Left ventricle myocardium inferior (tissue), 1 donor: ENCODE measurements around the gene STK38L. TPM values are rescaled to one million over a fixed set of nuclear protein-coding genes. Genes with fewer than 3 reads are reported as not detected.

Source experiments
- DNase-seq: peaks from one replicate; pipeline ENCODE4 v3.0.0-alpha.2; 2020
- H3K27ac ChIP-seq: fragments of 200-600 bp; replicated peaks from 2 replicates; pipeline ENCODE4 v1.8.0; 2021
- H3K27me3 ChIP-seq: fragments of 200-600 bp; 2 replicates; pipeline ENCODE4 v1.8.0; 2021; ENCODE audit warnings: low read depth
- H3K36me3 ChIP-seq: fragments of 200-600 bp; 2 replicates; pipeline ENCODE4 v1.8.0; 2021
- H3K4me1 ChIP-seq: fragments of 200-600 bp; 2 replicates; pipeline ENCODE4 v1.8.0; 2021
- H3K4me3 ChIP-seq: fragments of 200-600 bp; 2 replicates; pipeline ENCODE4 v1.8.0; 2021; ENCODE audit warnings: mild to moderate bottlenecking, moderate library complexity
- H3K9me3 ChIP-seq: fragments of 200-600 bp; replicated peaks from 2 replicates; pipeline ENCODE4 v1.8.0; 2021
- intact Hi-C: fragments of 100-400 bp; cut with micrococcal nuclease; formaldehyde crosslinking; loops from one replicate; pipeline ENCODE4 v1.11.0; 2022
- long read RNA-seq: library from polyadenylated mRNA; unstranded; transcript quantifications from one replicate; pipeline ENCODE4 v2.0.0, GENCODE V29; 2021
- total RNA-seq: library from RNA; stranded (reverse); fragmentation: NEBNext Ultra II Directional; extraction: Animal tissue kit (Norgen Biotek cat#: 25700); gene quantifications from one replicate; pipeline ENCODE4 v1.2.1, GENCODE V29; 2021
- TF ChIP-seq, protein P1 (sequence below): fragments of 200-600 bp; IDR thresholded peaks from 2 replicates; pipeline ENCODE4 v1.8.0; 2021; ENCODE audit warnings: antibody characterized with exemption, mild to moderate bottlenecking, borderline replicate concordance
- donor health status: DM: no; HTN: yes; CAD: no; lungs with severe emphysema.

The STK38L gene
- 75.4 TPM for total RNA-seq
- long read RNA-seq, full-length matches to known transcripts, result 104 of 153 reads
- long read RNA-seq, partial matches to known transcripts, result 12 of 153 reads
- long read RNA-seq, other reads (novel, unspliced or antisense), result 37 of 153 reads

DNA sequence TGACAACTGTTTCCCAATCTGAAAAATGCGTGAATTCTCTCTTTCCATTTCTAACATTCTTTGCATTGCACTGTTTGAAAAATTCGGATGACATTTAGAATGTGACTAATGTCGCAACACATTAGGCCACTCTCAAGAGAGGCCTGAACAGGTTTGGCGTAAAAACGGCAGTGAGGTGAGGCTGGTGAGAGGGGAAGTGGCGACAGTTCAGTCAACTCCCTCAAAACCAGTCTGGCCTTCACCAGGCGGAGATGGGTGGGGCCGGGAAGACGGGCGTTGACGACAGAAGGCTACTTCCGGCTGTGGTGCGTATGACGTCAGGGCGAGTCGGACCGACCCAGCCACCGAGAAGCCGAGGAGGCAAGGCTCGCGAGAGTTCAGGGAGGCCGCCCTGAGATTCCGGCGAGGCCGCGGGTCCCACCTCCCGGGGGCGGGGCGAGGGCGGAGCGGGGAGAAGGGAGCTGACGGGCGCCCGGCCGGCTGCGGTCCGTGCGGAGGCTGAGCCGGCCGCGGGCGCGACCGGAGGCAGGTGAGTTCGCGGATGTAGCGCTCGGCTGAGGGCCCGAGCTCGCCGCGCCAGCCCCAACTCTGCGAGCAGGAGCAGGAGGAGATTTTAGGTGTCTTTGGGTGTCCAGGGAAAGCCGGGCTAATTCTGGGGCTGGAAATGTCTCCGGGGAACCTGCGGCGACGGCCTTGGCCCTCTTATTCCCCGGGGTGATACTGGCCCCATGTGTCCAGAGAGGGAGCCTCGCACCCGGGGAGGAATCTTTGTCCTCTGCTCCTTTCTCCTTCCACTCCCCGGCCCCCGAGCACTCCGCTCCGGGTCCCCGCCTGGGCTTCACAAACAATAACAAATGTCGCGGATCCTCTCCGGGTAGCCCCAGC, at the start of gene STK38L:
Gene STK38L (plus strand): TSS at position 483 of the 885 bp plus-strand sequence. CDS start 53,435 bp downstream, outside the sequence.
- intact Hi-C loops, result loop anchor here (10.0 kb wide), 1 partner anchor 51 kb away; no protein-coding TSS in a partner anchor
- TF ChIP-seq, protein P1, sequence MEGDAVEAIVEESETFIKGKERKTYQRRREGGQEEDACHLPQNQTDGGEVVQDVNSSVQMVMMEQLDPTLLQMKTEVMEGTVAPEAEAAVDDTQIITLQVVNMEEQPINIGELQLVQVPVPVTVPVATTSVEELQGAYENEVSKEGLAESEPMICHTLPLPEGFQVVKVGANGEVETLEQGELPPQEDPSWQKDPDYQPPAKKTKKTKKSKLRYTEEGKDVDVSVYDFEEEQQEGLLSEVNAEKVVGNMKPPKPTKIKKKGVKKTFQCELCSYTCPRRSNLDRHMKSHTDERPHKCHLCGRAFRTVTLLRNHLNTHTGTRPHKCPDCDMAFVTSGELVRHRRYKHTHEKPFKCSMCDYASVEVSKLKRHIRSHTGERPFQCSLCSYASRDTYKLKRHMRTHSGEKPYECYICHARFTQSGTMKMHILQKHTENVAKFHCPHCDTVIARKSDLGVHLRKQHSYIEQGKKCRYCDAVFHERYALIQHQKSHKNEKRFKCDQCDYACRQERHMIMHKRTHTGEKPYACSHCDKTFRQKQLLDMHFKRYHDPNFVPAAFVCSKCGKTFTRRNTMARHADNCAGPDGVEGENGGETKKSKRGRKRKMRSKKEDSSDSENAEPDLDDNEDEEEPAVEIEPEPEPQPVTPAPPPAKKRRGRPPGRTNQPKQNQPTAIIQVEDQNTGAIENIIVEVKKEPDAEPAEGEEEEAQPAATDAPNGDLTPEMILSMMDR, result peak; percentile 47
- no peaks in the 10 kb centered on the region for H3K9me3 ChIP-seq
- H3K27me3 ChIP-seq, result no peaks in the 10 kb centered on the region
- peak; percentile 98 for DNase-seq
- no peaks in the 10 kb centered on the region for H3K36me3 ChIP-seq
- H3K4me3 ChIP-seq, result peak within 1 kb of the TSS; percentile 91
- H3K27ac ChIP-seq, result peak within 1 kb of the TSS; percentile 93
- peaks cover 48% of the 10 kb centered on the region for H3K4me1 ChIP-seq

DNA sequence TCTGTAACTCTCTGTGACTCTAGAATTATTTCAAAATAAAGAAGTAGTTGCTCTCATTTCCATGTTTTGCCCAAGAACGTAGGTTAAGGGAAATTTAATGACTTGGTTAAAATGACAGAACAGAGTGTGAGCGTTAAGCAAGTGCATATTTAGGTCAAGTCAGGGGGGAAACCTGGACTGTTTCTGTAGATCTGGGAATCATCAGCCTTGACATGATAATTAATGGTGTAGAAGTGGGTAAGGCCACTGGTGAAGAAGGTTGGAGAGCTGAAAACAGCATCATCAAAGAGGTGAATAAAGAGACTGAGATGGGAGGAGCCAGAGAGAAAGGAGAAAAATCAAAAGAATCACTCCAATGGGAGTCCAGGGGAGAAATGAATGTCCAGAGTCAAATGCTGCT, 49.4 kb upstream of the STK38L start:
- intact Hi-C loops, result no loop called here
- no peaks in the 10 kb centered on the region for H3K36me3 ChIP-seq
- H3K4me3 ChIP-seq, result no peak overlapping the region
- peaks cover 46% of the 10 kb centered on the region for H3K4me1 ChIP-seq
- peak overlapping the region; percentile 85 for H3K27ac ChIP-seq
- H3K9me3 ChIP-seq, result no peaks in the 10 kb centered on the region
- TF ChIP-seq, protein P1, result no peak
- no peak for DNase-seq
- H3K27me3 ChIP-seq, result no peaks in the 10 kb centered on the region

DNA sequence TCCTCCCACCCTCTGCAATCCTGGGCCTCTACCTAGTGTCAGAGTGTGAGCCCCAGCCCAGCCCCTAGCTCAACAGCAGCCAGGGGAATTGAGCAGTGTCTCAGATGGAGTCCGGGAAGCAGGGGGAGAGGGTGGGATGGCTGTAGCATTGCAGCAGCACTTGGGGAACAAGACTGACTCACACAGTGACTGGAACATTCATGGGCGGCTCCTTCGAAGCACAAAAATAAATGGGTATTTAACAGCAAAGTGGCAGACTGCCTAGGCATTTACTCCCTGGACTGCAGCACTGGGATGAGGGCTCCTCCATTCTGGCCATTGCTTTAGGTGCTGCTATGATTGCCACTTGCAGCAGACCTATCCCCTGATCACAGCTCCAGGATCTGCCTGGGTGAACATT, 46.0 kb upstream of the STK38L start:
- Histone ChIP-seq H3K27me3 (no peaks in the 10 kb centered on the region), H3K4me3 (no peak overlapping the region), H3K36me3 (no peaks in the 10 kb centered on the region), H3K4me1 (peaks cover 42% of the 10 kb centered on the region), H3K27ac (peak overlapping the region; percentile 34), H3K9me3 (no peaks in the 10 kb centered on the region)
- intact Hi-C loops, result no loop called here
- TF ChIP-seq, protein P1, result no peak
- no peak for DNase-seq

DNA sequence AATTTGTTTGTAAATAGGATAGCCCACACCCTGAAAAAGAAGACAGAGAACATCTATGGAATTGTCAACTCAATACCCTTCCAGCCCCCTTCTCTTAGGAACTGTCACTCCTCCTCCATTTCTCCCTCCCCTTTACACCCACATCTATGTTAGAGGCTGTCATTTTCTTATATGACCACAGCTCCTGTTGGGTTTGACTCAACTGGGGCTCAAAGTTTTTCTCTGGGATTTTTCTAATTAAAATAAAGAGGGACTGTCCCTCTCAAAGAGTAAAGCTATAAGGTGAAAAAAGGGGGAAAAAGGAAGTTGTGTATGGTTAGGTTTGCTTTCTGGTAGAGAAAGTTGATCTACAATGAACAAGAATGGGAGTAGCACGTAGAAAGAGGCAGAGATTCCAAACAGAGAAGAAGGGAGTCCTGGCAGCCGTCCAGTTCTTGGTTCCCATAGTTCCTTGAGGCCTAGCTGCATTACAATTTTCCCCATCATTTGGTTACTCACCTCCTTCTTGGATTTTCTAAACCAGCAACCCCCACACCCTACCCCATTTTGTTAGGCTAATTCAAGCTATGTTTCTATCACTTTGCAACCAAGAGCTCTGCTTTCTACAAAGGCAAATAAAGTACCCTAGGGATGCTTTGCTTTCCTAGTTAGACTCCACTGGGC, 44.3 kb upstream of the STK38L start:
- H3K9me3 ChIP-seq, result no peaks in the 10 kb centered on the region
- H3K4me1 ChIP-seq, result peaks cover 25% of the 10 kb centered on the region
- no peak for DNase-seq
- no peak overlapping the region for H3K4me3 ChIP-seq
- H3K27me3 ChIP-seq, result no peaks in the 10 kb centered on the region
- TF ChIP-seq, protein P1, result no peak
- H3K36me3 ChIP-seq, result no peaks in the 10 kb centered on the region
- intact Hi-C loops, result no loop called here
- no peak overlapping the region for H3K27ac ChIP-seq

DNA sequence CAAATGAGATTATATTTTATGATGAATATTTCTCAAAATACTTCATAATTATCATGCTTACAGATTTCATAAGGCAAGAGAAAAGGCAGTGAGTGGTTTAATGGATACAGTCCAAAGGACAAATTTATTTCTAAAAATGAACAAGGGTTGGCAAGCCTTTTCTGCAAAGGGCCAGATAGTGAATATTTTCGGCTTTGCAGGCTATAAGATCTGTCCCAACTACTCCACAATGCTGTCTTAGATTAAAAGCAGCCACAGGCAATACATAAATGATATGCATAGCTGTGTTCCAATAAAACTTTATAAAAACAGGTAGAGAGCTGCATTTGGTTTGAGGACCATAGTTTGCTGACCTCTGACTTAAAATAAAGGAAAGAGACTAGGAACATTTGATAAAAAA, 42.9 kb upstream of the STK38L start:
- Histone ChIP-seq H3K4me1 (peaks cover 21% of the 10 kb centered on the region), H3K27me3 (no peaks in the 10 kb centered on the region), H3K9me3 (no peaks in the 10 kb centered on the region), H3K27ac (peak overlapping the region; percentile 43), H3K36me3 (no peaks in the 10 kb centered on the region), H3K4me3 (no peak overlapping the region)
- DNase-seq, result no peak
- intact Hi-C loops, result no loop called here
- TF ChIP-seq, protein P1, result no peak
